GM21526 (cell line): ENCODE data around the gene ATP10A.

Experiments used
- ATAC-seq: cut with Tn5 transposase; IDR thresholded peaks from one replicate; pipeline ENCODE4 v1.9.1; 2021; ENCODE audit warnings: moderate library complexity; ENCODE audit not compliant: unreplicated experiment, low FRiP score

Gene ATP10A

DNA sequence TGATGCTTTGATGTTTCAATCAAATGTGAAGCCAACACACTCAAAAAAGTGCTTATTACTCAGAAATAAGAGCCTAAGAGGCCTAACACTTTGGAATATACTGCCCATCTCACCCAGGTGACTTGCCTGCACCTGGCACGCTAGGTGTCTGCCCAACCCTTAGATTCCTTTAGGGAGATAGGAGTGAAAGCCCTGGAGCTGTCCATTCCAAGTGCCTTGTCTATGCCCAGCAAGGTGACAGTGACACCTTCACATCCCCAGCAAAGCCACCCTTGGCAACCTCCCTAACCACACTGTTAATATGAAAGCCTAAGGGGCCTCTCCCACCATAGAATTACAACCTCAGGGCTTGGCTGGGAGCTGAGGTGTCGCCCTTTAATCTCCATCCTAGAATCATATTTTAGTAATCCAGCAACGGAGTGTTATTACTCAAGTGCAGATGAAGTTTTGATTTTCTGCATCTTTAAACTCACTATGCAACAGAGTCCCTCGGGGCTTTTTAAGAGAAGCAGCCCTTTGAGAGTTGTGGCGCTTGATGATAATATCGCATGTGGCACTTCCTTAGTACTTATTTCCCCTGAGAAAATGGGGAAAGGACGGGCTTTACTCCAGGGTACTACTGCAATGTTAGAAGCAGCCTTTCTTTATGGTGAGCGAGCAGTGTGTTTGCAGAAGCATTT lies 24.8 kb downstream of the ATP10A start:
- ATAC-seq, result no peak

DNA sequence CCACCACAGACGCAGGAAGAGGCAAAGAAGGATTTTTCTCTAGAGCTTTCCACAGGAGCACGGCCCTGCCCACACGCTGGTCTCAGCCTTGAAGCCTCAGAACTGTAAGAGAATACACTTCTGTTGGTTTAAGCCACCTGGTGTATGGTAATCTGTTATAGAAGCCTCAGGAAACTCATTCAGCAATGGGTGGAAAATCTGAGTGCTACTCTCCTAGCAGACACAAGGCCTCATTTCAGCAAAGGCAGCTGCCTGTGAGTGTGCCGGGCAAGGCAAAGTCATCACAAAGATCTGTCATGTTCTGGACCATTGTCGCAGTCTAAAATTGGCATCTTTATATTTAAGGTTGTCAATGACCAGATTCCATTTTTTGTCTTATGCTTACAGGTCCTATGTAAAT lies 31.0 kb downstream of the ATP10A start:
- ATAC-seq, result no peak

DNA sequence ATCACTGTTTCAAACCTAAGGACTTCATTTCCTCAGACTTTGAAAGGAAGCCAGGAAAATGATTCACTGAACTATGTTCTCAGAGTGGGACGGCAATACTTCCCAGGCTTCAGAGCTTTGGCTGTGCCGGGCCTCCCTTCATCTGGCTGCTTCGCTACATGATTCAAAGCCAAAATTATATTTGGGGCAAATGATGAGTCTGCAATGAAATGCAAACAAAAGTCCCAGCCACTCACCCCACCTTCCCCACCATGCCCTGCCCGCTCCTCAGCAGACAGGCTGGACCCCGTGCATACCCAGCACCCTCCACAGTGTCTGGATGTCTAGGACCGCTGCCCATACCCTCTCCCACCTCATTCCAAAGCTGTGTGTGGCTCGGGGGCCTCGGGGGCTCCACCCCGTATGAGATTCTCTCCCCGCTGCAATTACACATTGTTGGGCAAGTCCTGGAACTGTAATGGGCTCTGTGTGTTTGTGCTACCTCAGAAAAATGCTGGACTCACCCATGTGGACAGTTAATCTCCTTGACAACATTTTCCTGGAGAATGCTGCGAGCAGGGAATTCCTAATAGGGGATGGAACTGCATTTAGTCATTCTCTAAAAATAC lies 32.2 kb downstream of the ATP10A start:
- ATAC-seq, result no peak

GRCh38 chr15:25829073-25829472 lies 34.1 kb downstream of the ATP10A start:
- no peak for ATAC-seq

GRCh38 chr15:25825207-25825606 lies 37.9 kb downstream of the ATP10A start:
- no peak for ATAC-seq

DNA sequence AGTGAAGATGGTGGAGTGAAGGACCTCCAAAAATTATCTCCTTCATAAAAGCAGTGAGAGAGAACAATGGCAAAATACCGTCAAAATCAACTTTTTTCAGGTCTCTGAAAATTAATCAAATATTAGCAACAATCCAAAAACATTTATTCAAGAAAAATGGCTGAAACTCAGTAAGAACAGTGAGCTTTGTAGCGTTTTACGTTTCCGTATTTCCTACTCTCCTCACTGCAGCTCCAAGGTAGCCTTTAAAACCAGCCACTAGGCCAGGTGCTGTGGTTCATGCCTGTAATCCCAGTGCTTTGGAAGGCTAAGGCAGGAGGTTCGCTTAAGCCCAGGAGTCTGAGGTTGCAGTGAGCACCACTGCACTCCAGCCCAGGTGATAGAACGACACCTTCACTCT lies 38.5 kb downstream of the ATP10A start:
- ATAC-seq, result no peak

DNA sequence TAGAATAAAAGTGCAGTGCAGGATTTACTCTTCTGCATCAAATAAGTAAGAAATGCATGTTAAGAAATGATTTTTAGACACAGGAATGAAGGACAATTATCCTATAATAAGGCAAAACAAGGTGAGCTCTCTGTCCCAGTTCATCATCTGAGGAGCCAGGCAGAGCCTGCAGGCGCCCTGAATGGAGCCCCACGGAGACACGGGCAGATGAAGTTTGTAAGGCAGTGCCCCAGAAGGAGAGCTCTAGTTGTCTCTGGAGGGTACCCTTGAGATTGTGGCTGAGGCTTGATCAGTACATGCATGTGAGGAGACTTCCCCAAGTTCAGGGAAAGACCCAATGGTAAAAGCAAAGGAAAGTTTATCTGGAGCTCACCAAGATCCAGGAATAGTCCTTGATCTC lies 50.3 kb downstream of the ATP10A start:
- ATAC-seq, result no peak

DNA sequence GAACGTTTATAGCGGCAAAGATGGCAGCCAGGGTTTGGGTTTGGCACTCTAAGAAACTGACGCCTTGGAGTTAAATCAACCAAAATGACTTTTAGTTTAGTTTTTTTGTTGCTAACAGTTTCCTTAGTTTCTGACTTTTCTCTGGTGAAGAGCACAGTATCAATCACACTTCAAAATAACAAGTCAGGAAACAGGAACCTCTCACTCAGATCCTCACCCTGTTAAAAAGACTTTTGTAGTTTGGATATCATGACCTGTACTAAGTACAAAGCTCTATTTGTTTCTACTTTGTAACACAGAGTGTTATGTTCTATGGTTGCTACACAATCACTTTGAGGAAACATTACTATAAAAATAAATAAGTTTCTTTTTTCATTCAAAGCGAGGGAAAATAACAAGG lies 51.1 kb downstream of the ATP10A start:
- no peak for ATAC-seq

DNA sequence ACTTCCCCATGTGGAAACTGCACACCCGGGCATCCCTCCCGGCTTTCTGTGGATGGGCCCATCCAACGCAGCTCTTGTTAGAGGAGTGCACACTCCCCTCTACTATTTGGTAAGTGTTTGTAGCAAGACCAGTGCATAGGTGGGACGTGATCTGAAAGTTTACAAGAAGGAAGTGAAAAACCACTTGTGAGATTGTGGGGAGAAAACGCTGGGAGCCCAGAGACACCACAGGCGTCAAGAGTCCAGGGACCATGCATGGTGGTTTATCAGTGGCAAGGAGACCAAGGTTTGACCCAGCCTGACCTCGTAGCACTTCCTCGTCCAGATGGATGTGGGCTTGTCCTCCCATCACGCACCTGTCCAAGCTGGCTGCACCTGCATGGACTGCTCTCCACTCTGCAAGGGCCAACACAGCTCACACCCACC lies 51.6 kb downstream of the ATP10A start:
- no peak for ATAC-seq

- no peak for ATAC-seq
Measured at GRCh38 chr15:25810631-25811091, 52.5 kb downstream of the ATP10A start.

- no peak for ATAC-seq
Measured at GRCh38 chr15:25810154-25810553, 53.0 kb downstream of the ATP10A start.

GRCh38 chr15:25807063-25807462 lies 56.1 kb downstream of the ATP10A start:
- no peak for ATAC-seq

DNA sequence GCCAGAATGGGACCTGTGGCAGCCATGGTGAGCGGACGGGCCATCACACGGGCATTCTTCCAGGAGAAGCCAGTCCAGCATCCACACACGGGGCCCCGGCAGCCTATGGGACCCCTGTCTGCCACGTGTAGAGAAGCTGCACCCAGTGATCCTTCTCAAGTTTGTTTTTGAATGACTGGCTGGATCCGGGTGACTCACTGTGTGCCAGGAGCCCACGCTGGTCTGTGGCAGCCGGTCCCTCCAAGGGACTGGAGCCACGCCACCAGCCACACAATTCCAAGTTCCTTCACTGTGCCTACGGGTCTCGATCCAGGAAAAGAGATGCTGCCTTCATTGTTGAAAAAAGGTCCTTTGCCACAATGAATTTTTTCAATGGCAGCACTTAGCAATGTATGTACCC lies 58.1 kb downstream of the ATP10A start:
- no peak for ATAC-seq

GRCh38 chr15:25804451-25804850 lies 58.7 kb downstream of the ATP10A start:
- no peak for ATAC-seq

DNA sequence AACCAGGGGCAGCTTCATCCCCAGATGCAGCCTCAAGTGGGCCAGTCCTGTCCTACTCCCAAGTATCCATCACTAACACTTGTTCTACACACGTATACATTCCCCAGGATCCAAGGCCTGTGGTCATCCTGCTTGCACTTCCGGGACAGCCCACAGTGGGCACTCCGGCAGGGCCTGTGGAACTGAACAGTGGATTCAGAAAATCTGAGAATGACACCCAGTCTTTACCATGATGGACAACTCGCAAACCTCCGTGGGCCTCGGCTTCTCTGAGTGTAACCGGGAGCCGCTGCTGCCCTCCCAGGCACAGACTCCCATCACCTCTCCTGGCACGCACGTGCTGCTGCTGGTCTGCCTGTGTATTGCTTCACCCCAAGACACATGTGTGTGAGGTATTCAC lies 59.6 kb downstream of the ATP10A start:
- ATAC-seq, result no peak

DNA sequence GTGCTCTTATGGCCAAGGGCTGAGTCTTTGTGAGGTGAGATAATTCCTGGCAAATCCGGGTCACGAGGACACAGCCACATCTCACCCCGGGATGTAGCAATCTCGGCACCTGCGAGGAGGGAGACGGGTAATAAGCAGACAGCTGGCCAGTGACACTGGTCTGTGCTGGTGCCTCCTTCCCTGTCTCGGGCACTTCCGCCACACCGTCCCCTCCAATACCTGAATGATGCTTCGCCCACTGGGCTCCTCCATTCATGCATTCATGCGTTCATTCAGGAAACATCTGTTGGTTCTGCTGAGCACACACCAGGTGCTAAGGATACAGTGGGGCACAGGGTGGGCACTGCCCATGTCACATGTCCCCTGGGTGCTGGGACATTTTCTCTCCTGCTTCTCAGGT lies 60.1 kb downstream of the ATP10A start:
- no peak for ATAC-seq

- ATAC-seq, result no peak
Measured at GRCh38 chr15:25802285-25802830, 60.8 kb downstream of the ATP10A start.

- ATAC-seq, result no peak
Measured at GRCh38 chr15:25801586-25802284, 61.4 kb downstream of the ATP10A start.

GRCh38 chr15:25800761-25801515 lies 62.2 kb downstream of the ATP10A start:
- no peak for ATAC-seq

DNA sequence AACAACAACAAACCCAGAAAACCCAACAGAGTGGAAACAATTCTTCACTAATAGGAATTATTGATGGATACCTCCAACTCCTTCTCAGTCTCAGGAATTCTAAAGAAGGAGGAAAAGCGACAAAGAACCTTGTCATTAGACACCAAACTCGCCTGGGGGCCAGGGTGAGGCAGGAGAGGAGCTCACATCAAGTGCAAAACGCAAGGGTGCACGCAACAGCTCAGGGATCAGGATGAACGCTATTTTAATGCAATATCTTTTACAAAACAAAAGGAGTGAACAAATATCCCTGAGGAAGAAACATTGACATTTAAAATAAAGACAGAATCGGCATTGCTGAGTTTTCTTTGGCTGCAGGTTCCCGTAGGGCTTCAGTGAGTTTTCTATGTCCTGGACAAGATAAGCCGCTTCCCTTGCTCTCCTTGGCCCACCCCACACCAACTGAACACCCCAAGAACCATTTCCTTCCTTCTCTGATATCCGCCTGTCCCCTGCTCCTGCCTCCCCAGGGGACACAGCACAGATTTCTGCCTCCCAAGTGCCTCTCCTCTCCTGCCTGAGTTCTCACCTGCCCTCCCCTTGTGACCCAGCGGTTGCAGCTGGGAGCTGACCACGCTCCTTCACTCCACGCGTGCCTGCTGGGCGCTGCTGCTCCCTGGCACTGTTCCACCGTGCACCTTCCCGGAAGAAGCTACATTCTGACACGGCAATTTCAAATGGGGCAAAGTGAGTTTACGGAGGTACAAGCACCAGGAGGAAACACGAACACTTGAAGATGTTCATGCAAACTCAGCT lies 63.0 kb downstream of the ATP10A start:
- no peak for ATAC-seq
